Hepatocyte (in vitro differentiated cells): ENCODE measurements around the gene XIRP2.

Experiments
- CTCF ChIP-seq: fragments of 200-600 bp; sonication (generic); IDR thresholded peaks from 2 replicates; pipeline ENCODE4 v1.5.1; 2016; ENCODE audit warnings: antibody characterized with exemption, mild to moderate bottlenecking; ENCODE audit not compliant: poor library complexity
- EZH2 ChIP-seq: fragments of 200-600 bp; sonication (generic); IDR thresholded peaks from 2 replicates; pipeline ENCODE4 v1.6.1; 2016; ENCODE audit warnings: antibody characterized with exemption, mild to moderate bottlenecking, borderline replicate concordance
- EZH2phosphoT487 ChIP-seq: fragments of 200-600 bp; sonication (generic); IDR thresholded peaks from one replicate; pipeline ENCODE4 v1.6.1; 2018; ENCODE audit warnings: antibody characterized with exemption, mild to moderate bottlenecking, low read depth, moderate library complexity; ENCODE audit not compliant: unreplicated experiment, severe bottlenecking

GRCh38 chr2:166899676-166900075 lies 11.4 kb downstream of the XIRP2 start:
- no peak for TF ChIP-seq CTCF
- no peak for TF ChIP-seq EZH2
- TF ChIP-seq EZH2phosphoT487: no peak
